AG04449 (cell line): ENCODE measurements around the gene SEC14L1.

Experiments
- CTCF ChIA-PET: fragments of 350-600 bp; formaldehyde crosslinking; extraction: SDS; loops from one replicate; lab custom pipeline; 2021; ENCODE audit warnings: antibody characterized with exemption; lab: Yijun Ruan, JAX
- POLR2A ChIA-PET: fragments of 400-600, 350-600 bp; formaldehyde crosslinking; extraction: SDS; loops from one replicate; lab custom pipeline; 2020; ENCODE audit warnings: antibody characterized with exemption, inconsistent platforms; lab: Yijun Ruan, JAX
- DNase-seq: peaks from one replicate; pipeline ENCODE4 v3.0.0-alpha.2; 2010; ENCODE audit warnings: low read depth, low spot score
- H3K4me3 ChIP-seq: 2 replicates; pipeline ENCODE4 v1.5.1; 2011; ENCODE audit warnings: low read depth, mild to moderate bottlenecking, control low read depth, low read length
- CTCF ChIP-seq: IDR thresholded peaks from one replicate; pipeline ENCODE4 v1.5.1; 2011; ENCODE audit warnings: mild to moderate bottlenecking, moderate library complexity, low read length, control low read depth, inconsistent platforms; ENCODE audit not compliant: insufficient read depth; ENCODE audit errors: missing control alignments

SEC14L1 gene

DNA sequence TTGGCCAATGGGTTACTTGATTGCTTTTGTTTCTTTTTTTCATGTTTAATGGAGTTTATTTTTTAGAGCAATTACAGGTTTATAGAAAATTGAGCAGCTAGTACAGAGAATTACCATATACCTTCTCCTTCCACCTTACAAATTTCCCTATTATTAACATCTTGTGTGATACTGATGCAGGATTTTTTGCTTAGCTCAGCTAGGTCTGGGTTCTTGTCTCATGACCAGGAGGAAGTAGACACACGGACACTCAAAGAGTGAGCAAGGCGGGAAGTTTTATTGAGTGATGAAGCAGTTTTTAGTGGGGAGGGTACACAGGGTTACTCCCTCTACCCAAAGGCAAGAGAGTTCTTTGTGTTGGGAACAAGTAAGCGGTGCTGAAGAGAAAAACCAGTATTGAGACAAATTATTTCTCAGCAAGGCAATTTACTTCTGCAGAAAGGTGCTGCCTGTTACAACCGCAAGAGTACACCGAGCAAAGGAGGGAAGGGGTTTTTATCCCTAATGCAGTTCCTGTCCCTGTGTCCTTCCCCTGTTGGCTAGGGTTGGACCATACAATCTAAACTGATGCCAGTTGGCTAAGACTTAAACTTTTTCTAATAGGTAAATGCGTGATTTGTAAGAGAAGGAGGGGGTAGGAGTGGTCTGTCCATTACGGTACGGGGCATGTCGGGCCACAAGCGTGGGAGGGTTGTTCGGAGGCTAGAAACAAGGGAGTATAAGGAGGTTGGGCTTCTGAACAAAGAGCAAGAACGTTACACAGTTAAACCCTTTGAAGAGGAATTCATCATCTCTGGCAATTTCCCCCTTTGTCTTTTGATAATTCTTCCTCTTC, 26.9 kb downstream of the SEC14L1 start:
- H3K4me3 ChIP-seq: no peak overlapping the region
- DNase-seq: no peak
- POLR2A ChIA-PET: no interaction called here
- CTCF ChIA-PET: interaction anchor here (1.3 kb wide), 1 partner anchor 10 kb away, joined by 6 read pairs; no protein-coding TSS in a partner anchor
- TF ChIP-seq CTCF: no peak

DNA sequence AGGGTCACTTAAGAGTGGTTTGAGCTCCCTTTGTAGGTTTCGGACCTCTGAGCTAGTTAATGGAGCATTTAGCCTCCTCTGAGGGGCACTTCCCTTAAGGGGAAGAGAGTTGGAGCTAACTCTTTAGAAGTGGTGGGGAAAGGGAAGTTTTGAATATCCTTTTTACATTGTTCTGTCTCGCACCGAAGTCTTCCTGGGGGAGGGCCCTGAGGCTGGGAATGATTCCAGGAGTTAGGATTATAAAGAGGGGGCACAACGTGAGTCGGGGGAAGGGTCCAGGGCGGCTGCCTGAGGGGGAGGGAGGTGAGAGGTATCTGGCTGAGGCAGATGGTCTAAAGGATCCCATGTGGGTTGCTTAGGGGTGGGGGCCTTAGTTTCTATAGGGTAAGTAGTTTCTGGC, 32.3 kb downstream of the SEC14L1 start:
- TF ChIP-seq CTCF: no peak
- no peak for DNase-seq
- no peak overlapping the region for H3K4me3 ChIP-seq
- ChIA-PET CTCF (interaction anchor here (1.1 kb wide), 1 partner anchor 87 kb away, joined by 4 read pairs; no protein-coding TSS in a partner anchor), POLR2A (no interaction called here)

DNA sequence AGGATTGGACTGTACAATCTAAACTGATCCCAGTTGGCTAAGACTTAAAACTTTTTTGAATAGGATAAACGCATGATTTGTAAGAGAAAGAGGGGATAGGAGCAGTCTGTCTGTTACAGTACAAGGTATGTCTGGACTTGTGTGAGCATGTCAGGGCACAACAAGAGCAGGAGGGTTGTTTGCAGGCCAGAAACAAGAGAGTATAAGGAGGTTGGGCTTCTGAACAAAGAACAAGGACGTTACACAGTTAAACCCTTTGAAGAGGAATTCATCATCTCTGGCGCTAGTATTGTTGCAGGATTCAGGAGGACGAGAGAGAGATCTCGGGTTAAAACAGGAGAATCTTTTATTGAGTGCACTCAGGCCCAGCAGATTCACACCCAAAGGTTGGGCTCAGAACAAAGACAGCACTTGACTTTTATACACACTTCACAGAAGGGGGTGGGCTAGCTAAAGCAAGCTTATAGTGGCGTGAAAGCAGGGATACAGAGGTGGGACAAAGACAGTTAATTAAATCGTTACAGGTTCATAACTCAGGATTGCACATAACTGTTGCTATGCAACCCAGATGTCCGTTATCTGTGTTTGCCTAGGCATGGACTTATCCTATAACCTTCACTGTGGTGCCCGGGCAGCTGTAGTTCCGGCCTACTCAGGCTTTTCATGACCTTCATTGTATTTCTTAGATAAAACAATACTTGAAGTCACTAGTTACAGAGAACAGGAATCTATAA, 34.3 kb downstream of the SEC14L1 start:
- POLR2A ChIA-PET: no interaction called here
- H3K4me3 ChIP-seq: no peak overlapping the region
- no peak for DNase-seq
- CTCF ChIA-PET: interaction anchor here (1.2 kb wide), 1 partner anchor 79 kb away, joined by 3 read pairs; no protein-coding TSS in a partner anchor
- TF ChIP-seq CTCF: no peak

- no peak for TF ChIP-seq CTCF
- POLR2A ChIA-PET: no interaction called here
- DNase-seq: no peak
- CTCF ChIA-PET: interaction anchor here (1.2 kb wide), 1 partner anchor 9 kb away, joined by 6 read pairs; no protein-coding TSS in a partner anchor
- no peak overlapping the region for H3K4me3 ChIP-seq
Observed at GRCh38 chr17:77177002-77177741, 36.4 kb downstream of the SEC14L1 start.

DNA sequence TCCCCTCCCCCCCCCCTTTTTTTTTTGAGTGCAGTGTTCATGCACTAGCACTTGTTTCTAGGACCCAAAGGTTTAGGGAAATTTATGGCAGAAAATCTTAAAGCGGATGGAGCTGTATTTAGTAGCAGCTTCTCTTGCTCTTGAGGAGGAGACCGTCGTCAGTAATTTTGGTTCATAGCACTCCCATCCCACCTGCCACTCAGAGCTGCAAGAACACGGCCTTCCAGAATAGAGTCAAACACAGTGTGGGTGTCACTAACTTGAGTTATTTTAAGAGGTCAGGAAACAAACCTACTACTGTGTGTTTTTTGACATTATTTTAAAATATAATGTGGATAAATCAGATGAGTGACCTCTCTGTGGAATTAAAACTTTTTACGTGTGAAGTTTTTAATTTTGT, 37.3 kb downstream of the SEC14L1 start:
- CTCF ChIA-PET: interaction anchor here (1.2 kb wide), 1 partner anchor 9 kb away, joined by 6 read pairs; no protein-coding TSS in a partner anchor

More for the DNA sequence above, 37.3 kb downstream of the SEC14L1 start:
- no peak for DNase-seq
- POLR2A ChIA-PET: no interaction called here
- H3K4me3 ChIP-seq: no peak overlapping the region
- no peak for TF ChIP-seq CTCF
